ENCODE results near the gene SLC49A4. TPM values are rescaled to one million over a fixed set of nuclear protein-coding genes. Genes with fewer than 3 reads are reported as not detected.

The SLC49A4 gene
- total and polyA plus RNA-seq, 2 donors (not counting 1 experiment from before 2014, with no cell fraction given) = 2.5 to 20.0 TPM

GRCh38 chr3:122926811-122927210, 131.9 kb downstream of the SLC49A4 start:
- Mint-ChIP-seq H3K9me3 (ENCODE audit: insufficient read depth) (no peaks in the 10 kb centered on the region), H3K27me3 (peaks cover 4% of the 10 kb centered on the region), H3K4me1 (peaks cover 4% of the 10 kb centered on the region), H3K4me3 (no peak overlapping the region), H3K27ac (no peak overlapping the region)
- no peak for DNase-seq
- intact Hi-C loops (cut with micrococcal nuclease) = no loop called here
- H3K79me2 ChIP-seq (ENCODE audit: control insufficient read depth, insufficient read depth, low read length) = no peaks in the 10 kb centered on the region
- peaks cover 0 to 17% (median 5%) of the 10 kb centered on the region in 4 experiments for H3K27me3 ChIP-seq (replicated peaks in 1 of 4; ENCODE audit: control extremely low read depth in 1 of 4, control insufficient read depth in 3 of 4, insufficient read depth in 4 of 4, low read length in 3 of 4)
- ATAC-seq (ENCODE audit: low read depth) = no peak
- ChIA-PET CTCF (interaction anchor here (1.0 kb wide), 1 partner anchor 60 kb away, joined by 3 read pairs; no protein-coding TSS in a partner anchor), POLR2A (no interaction called here)
- 100% methylated on average over 1 of the region's 3 CpGs for WGBS (ENCODE audit: insufficient coverage)
- peaks cover 7 to 9% of the 10 kb centered on the region in 2 donors for H3K4me1 ChIP-seq (ENCODE audit: control insufficient read depth in 2 of 2, insufficient read depth in 2 of 2, low read length in 2 of 2)
- H3K4me2 ChIP-seq (replicated peaks; ENCODE audit: low read depth, low read length, poor library complexity, severe bottlenecking) = no peak overlapping the region
- H2AFZ ChIP-seq (ENCODE audit: insufficient read depth, low read depth, low read length, poor library complexity, severe bottlenecking) = no peak overlapping the region
- no peaks in the 10 kb centered on the region for H3K36me3 ChIP-seq (replicated peaks in 1 of 2; ENCODE audit: control extremely low read depth in 1 of 2, control insufficient read depth in 1 of 2, extremely low read depth in 1 of 2, insufficient read depth in 2 of 2, low read length in 1 of 2)
- H3K27ac ChIP-seq (ENCODE audit: low read length in 2 of 2) = no peak overlapping the region
- H3K9ac ChIP-seq (ENCODE audit: low read length) = no peak overlapping the region
- no peaks in the 10 kb centered on the region for H4K20me1 ChIP-seq (ENCODE audit: control insufficient read depth, insufficient read depth, low read length, poor library complexity, severe bottlenecking)
- H3K4me3 ChIP-seq (ENCODE audit: control extremely low read depth in 1 of 5, extremely low read depth in 1 of 5, insufficient read depth in 1 of 5, low read depth in 2 of 5, low read length in 4 of 5) = no peak overlapping the region
- no peak for TF ChIP-seq CTCF (IDR thresholded peaks at IDR 0.05)
- no peak for TF ChIP-seq EZH2 (IDR thresholded peaks at IDR 0.05; ENCODE audit: borderline replicate concordance, insufficient read depth, low read depth, low read length, poor library complexity, severe bottlenecking)
- H3K9me3 ChIP-seq (ENCODE audit: control extremely low read depth in 1 of 3, control insufficient read depth in 2 of 3, insufficient read depth in 1 of 3, low read length in 2 of 3) = peaks cover 0 to 4% (median 0%) of the 10 kb centered on the region in 3 donors

GRCh38 chr3:122927726-122928125, 132.9 kb downstream of the SLC49A4 start:
- H3K27ac Mint-ChIP-seq = no peak overlapping the region
- no peak for TF ChIP-seq EZH2 (IDR thresholded peaks at IDR 0.05; ENCODE audit: borderline replicate concordance, insufficient read depth, low read depth, low read length, poor library complexity, severe bottlenecking)
- TF ChIP-seq CTCF (IDR thresholded peaks at IDR 0.05) = no peak
- H3K27me3 Mint-ChIP-seq = peaks cover 4% of the 10 kb centered on the region
- H3K4me3 Mint-ChIP-seq = no peak overlapping the region
- ATAC-seq (ENCODE audit: low read depth) (no peak), DNase-seq (no peak)
- Histone ChIP-seq H3K4me1 (ENCODE audit: control insufficient read depth in 2 of 2, insufficient read depth in 2 of 2, low read length in 2 of 2) (peaks cover 0 to under 1% of the 10 kb centered on the region in 2 donors), H4K20me1 (ENCODE audit: control insufficient read depth, insufficient read depth, low read length, poor library complexity, severe bottlenecking) (no peaks in the 10 kb centered on the region), H3K9ac (ENCODE audit: low read length) (no peak overlapping the region), H3K4me3 (ENCODE audit: control extremely low read depth in 1 of 5, extremely low read depth in 1 of 5, insufficient read depth in 1 of 5, low read depth in 2 of 5, low read length in 4 of 5) (no peak overlapping the region), H2AFZ (ENCODE audit: insufficient read depth, low read depth, low read length, poor library complexity, severe bottlenecking) (no peak overlapping the region), H3K27me3 (replicated peaks in 1 of 4; ENCODE audit: control extremely low read depth in 1 of 4, control insufficient read depth in 3 of 4, insufficient read depth in 4 of 4, low read length in 3 of 4) (peaks cover 0 to 8% (median 2%) of the 10 kb centered on the region in 4 experiments), H3K27ac (ENCODE audit: low read length in 2 of 2) (no peak overlapping the region), H3K9me3 (ENCODE audit: control extremely low read depth in 1 of 3, control insufficient read depth in 2 of 3, insufficient read depth in 1 of 3, low read length in 2 of 3) (no peaks in the 10 kb centered on the region), H3K4me2 (replicated peaks; ENCODE audit: low read depth, low read length, poor library complexity, severe bottlenecking) (no peak overlapping the region), H3K36me3 (replicated peaks in 1 of 2; ENCODE audit: control extremely low read depth in 1 of 2, control insufficient read depth in 1 of 2, extremely low read depth in 1 of 2, insufficient read depth in 2 of 2, low read length in 1 of 2) (no peaks in the 10 kb centered on the region), H3K79me2 (ENCODE audit: control insufficient read depth, insufficient read depth, low read length) (no peaks in the 10 kb centered on the region)
- H3K4me1 Mint-ChIP-seq = peaks cover under 1% of the 10 kb centered on the region
- ChIA-PET POLR2A (no interaction called here), CTCF (no interaction called here)
- H3K9me3 Mint-ChIP-seq (ENCODE audit: insufficient read depth) = no peaks in the 10 kb centered on the region
- intact Hi-C loops (cut with micrococcal nuclease) = no loop called here
- WGBS (ENCODE audit: insufficient coverage) = 98% methylated on average over 8 of the region's 10 CpGs

All from B cell (primary cell).